Measurements from ENCODE around the gene NRG2. TPM values are rescaled to one million over a fixed set of nuclear protein-coding genes. Genes with fewer than 3 reads are reported as not detected.

NRG2 gene
- total and polyA plus RNA-seq, 8 donors, result 0.68 to 10.6 (median 7.5) TPM

DNA sequence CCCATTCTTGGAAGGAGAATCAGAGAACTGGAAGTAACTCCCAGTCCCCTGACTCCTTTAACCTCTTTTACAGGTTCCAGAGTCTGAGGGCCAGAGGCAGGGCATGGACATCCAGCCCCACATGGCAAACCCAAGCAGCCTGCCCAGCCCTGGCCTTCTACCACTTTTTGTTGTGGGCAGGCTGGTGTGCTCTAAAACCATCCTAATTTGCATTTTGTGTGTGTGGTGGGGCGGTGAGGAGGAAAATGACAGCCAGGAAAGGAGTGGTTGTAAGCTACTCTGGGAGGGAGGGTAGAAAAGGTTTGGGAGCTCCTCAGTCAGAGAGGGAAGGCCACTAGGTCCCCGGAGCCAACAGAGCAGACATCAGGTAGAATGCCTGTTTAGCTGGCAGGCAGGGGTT is 156.9 kb downstream of the NRG2 start:
- intact Hi-C loops (cut with DNase I), result no loop called here
- Histone ChIP-seq H3K4me3 (no peak overlapping the region), H3K9me3 (no peaks in the 10 kb centered on the region), H3K27me3 (no peaks in the 10 kb centered on the region), H3K27ac (no peak overlapping the region), H3K4me1 (no peaks in the 10 kb centered on the region), H3K36me3 (no peaks in the 10 kb centered on the region)
- TF ChIP-seq, protein P1, sequence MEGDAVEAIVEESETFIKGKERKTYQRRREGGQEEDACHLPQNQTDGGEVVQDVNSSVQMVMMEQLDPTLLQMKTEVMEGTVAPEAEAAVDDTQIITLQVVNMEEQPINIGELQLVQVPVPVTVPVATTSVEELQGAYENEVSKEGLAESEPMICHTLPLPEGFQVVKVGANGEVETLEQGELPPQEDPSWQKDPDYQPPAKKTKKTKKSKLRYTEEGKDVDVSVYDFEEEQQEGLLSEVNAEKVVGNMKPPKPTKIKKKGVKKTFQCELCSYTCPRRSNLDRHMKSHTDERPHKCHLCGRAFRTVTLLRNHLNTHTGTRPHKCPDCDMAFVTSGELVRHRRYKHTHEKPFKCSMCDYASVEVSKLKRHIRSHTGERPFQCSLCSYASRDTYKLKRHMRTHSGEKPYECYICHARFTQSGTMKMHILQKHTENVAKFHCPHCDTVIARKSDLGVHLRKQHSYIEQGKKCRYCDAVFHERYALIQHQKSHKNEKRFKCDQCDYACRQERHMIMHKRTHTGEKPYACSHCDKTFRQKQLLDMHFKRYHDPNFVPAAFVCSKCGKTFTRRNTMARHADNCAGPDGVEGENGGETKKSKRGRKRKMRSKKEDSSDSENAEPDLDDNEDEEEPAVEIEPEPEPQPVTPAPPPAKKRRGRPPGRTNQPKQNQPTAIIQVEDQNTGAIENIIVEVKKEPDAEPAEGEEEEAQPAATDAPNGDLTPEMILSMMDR (IDR thresholded peaks at IDR 0.05), result no peak
- no peak for DNase-seq
- ATAC-seq, result no peak

DNA sequence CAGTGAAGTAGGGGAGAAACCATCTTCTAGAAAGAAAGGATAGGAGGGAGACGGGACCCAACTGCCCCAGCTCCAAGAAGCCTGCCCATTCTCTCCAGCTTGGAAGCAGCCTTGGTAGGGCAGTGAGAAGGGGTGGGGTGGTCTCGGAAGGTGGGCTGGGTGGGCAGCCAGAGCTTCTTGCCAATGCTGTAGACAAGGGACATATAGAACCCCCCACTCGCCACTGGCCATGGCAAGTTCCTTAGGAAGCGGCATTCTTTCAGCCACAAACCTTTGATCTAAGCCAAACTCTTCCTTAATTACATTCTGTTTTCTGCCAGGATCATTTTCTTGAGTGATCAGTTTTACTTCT is 157.3 kb downstream of the NRG2 start:
- Histone ChIP-seq H3K9me3 (no peaks in the 10 kb centered on the region), H3K27me3 (no peaks in the 10 kb centered on the region), H3K4me3 (no peak overlapping the region), H3K27ac (no peak overlapping the region), H3K4me1 (no peaks in the 10 kb centered on the region), H3K36me3 (no peaks in the 10 kb centered on the region)
- no peak for DNase-seq
- intact Hi-C loops (cut with DNase I), result no loop called here
- TF ChIP-seq, protein P1 (IDR thresholded peaks at IDR 0.05), result no peak
- ATAC-seq, result no peak

DNA sequence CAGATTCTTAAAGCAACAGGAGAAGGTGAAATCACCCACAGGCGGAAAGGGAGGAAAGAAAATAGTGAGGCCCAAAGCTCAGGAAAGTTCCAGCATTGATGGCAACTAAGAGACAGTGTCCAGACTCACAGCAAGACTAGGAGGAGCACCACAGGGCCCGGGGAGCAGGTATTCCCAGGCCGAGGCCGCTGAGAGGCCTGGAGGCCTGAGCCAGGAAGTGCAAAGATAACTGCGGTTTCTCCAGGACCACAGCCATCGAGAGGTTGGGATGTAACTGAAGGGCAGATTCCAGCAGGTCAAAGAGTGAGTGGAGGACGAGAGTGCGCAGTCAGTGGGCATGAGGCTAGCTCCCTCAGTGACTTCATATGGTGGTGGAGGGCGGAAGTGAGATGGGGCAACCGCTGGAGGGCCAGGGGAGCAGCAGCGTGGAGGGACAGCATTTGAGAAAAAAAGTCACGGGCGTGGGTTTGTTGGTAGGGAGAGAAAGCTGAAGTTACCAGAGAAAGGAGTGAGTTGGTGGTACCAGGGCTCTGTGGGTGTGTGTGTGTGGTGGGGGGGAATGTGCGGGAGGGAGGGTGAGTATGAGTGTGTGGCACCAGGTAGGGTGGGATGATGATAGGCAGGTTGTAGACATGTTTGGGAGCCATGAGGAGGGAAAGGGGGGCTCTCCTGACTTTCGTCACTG is 157.8 kb downstream of the NRG2 start:
- Histone ChIP-seq H3K4me1 (no peaks in the 10 kb centered on the region), H3K9me3 (no peaks in the 10 kb centered on the region), H3K4me3 (no peak overlapping the region), H3K27ac (no peak overlapping the region), H3K36me3 (no peaks in the 10 kb centered on the region), H3K27me3 (no peaks in the 10 kb centered on the region)
- TF ChIP-seq, protein P1 (IDR thresholded peaks at IDR 0.05), result no peak
- ATAC-seq, result no peak
- intact Hi-C loops (cut with DNase I), result no loop called here
- DNase-seq, result no peak

DNA sequence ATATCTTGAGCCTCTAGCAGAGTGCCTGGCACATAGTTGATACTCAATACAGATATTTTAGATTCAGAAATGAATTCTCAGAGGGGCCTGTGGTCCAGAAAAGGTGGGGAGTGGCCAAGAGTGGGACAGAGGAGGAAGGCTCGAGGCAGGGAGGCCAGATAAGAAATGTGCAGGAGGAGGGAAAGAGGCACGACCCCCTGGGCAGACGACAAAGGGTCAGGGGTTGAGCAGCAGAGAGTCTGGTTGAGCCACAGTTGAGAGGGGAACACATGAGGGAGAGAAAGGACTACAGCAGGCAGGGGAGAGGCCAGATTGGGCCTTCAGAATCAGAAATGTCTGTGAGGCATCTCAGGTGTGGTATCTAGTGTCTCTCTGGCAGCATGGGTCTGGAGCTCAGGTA is 158.4 kb downstream of the NRG2 start:
- Histone ChIP-seq H3K27me3 (no peaks in the 10 kb centered on the region), H3K4me1 (no peaks in the 10 kb centered on the region), H3K4me3 (no peak overlapping the region), H3K27ac (no peak overlapping the region), H3K36me3 (no peaks in the 10 kb centered on the region), H3K9me3 (no peaks in the 10 kb centered on the region)
- DNase-seq (no peak), ATAC-seq (no peak)
- intact Hi-C loops (cut with DNase I), result no loop called here
- TF ChIP-seq, protein P1 (IDR thresholded peaks at IDR 0.05), result no peak

GRCh38 chr5:139884144-139884543 is 159.0 kb downstream of the NRG2 start:
- no peaks in the 10 kb centered on the region for H3K9me3 ChIP-seq
- H3K27ac ChIP-seq, result no peak overlapping the region
- ATAC-seq, result no peak
- no peaks in the 10 kb centered on the region for H3K4me1 ChIP-seq
- DNase-seq, result no peak
- H3K27me3 ChIP-seq, result no peaks in the 10 kb centered on the region
- intact Hi-C loops (cut with DNase I), result no loop called here
- no peaks in the 10 kb centered on the region for H3K36me3 ChIP-seq
- no peak overlapping the region for H3K4me3 ChIP-seq
- TF ChIP-seq, protein P1 (IDR thresholded peaks at IDR 0.05), result no peak
